ENCODE data around the gene CYP20A1. TPM values are rescaled to one million over a fixed set of nuclear protein-coding genes. Genes with fewer than 3 reads are reported as not detected.
"Not testable (repeated sequence)": the region's sequence is repeated elsewhere in the genome, so short reads cannot be mapped to it uniquely, and the experiment has no call there.

Gene CYP20A1
- total RNA-seq, 2 experiments from 2014 or later = 18.4 to 21.1 TPM

GRCh38 chr2:203237346-203238238 is 1.2 kb upstream of the CYP20A1 start:
- peaks cover 19% of the 10 kb centered on the region for H3K36me3 Mint-ChIP-seq (ENCODE audit: low read depth)
- CTCF ChIA-PET = interaction anchor here (1.0 to 4.6 kb wide), 3 partner anchors 12 to 672 kb away, joined by 3 to 26 read pairs (median 6); no protein-coding TSS in a partner anchor
- H3K4me3 Mint-ChIP-seq = peak overlapping the region; percentile 97
- DNase-seq (no peak), ATAC-seq (no peak)
- no peaks in the 10 kb centered on the region for H3K27me3 Mint-ChIP-seq (ENCODE audit: low read depth)
- H3K4me1 Mint-ChIP-seq (ENCODE audit: low read depth) = peaks cover 26% of the 10 kb centered on the region
- POLR2A ChIA-PET = interaction anchor here (0.7 to 2.4 kb wide), 7 partner anchors 8 to 631 kb away, joined by 4 to 9 read pairs (median 5); partner anchors contain the start of genes CARF, CTLA4 and WDR12
- H3K27ac Mint-ChIP-seq = peak overlapping the region; percentile 98
- H3K9me3 Mint-ChIP-seq (ENCODE audit: insufficient read depth) = no peaks in the 10 kb centered on the region

- H3K9me3 Mint-ChIP-seq (ENCODE audit: insufficient read depth) = no peaks in the 10 kb centered on the region
- ChIA-PET CTCF (interaction anchor here (1.0 to 4.6 kb wide), 6 partner anchors 13 to 672 kb away, joined by 3 to 26 read pairs (median 6); no protein-coding TSS in a partner anchor), POLR2A (interaction anchor here (0.7 to 2.4 kb wide), 9 partner anchors 8 to 971 kb away, joined by 3 to 10 read pairs (median 5); partner anchors contain the start of genes CARF, CTLA4 and WDR12)
- H3K27me3 Mint-ChIP-seq (ENCODE audit: low read depth) = no peaks in the 10 kb centered on the region
- H3K36me3 Mint-ChIP-seq (ENCODE audit: low read depth) = peaks cover 25% of the 10 kb centered on the region
- H3K4me3 Mint-ChIP-seq = peak overlapping the region; percentile 97
- H3K4me1 Mint-ChIP-seq (ENCODE audit: low read depth) = peaks cover 30% of the 10 kb centered on the region
- peak; percentile 1 for ATAC-seq
- peak overlapping the region; percentile 98 for H3K27ac Mint-ChIP-seq
- no peak for DNase-seq
Measured at GRCh38 chr2:203238292-203238703, 520 bp upstream of the CYP20A1 start.

- Mint-ChIP-seq H3K4me3 (peak overlapping the region; percentile 97), H3K36me3 (ENCODE audit: low read depth) (peaks cover 36% of the 10 kb centered on the region), H3K27ac (peak overlapping the region; percentile 98), H3K9me3 (ENCODE audit: insufficient read depth) (no peaks in the 10 kb centered on the region), H3K27me3 (ENCODE audit: low read depth) (no peaks in the 10 kb centered on the region), H3K4me1 (ENCODE audit: low read depth) (peaks cover 30% of the 10 kb centered on the region)
- no peak for ATAC-seq
- CTCF ChIA-PET = interaction anchor here (0.8 to 2.4 kb wide), 4 partner anchors 9 to 669 kb away, joined by 3 to 7 read pairs (median 4); no protein-coding TSS in a partner anchor
- POLR2A ChIA-PET = interaction anchor here (2.4 kb wide), 1 partner anchor 575 kb away, joined by 6 read pairs; no protein-coding TSS in a partner anchor
- DNase-seq = no peak
Measured at GRCh38 chr2:203240491-203240890, 1.7 kb downstream of the CYP20A1 start.

- H3K4me1 Mint-ChIP-seq (ENCODE audit: low read depth) = peaks cover 37% of the 10 kb centered on the region
- peaks cover 45% of the 10 kb centered on the region for H3K36me3 Mint-ChIP-seq (ENCODE audit: low read depth)
- no peak for ATAC-seq
- ChIA-PET POLR2A (no interaction called here), CTCF (no interaction called here)
- no peak overlapping the region for H3K27ac Mint-ChIP-seq
- H3K27me3 Mint-ChIP-seq (ENCODE audit: low read depth) = no peaks in the 10 kb centered on the region
- no peaks in the 10 kb centered on the region for H3K9me3 Mint-ChIP-seq (ENCODE audit: insufficient read depth)
- DNase-seq = no peak
- no peak overlapping the region for H3K4me3 Mint-ChIP-seq
Measured at GRCh38 chr2:203242518-203242917, 3.7 kb downstream of the CYP20A1 start.

GRCh38 chr2:203246646-203247045 is 7.8 kb downstream of the CYP20A1 start:
- ChIA-PET POLR2A (no interaction called here), CTCF (interaction anchor here (1.8 kb wide), 1 partner anchor 21 kb away, joined by 4 read pairs; no protein-coding TSS in a partner anchor)
- Mint-ChIP-seq H3K27ac (no peak overlapping the region), H3K36me3 (ENCODE audit: low read depth) (peaks cover 45% of the 10 kb centered on the region), H3K4me1 (ENCODE audit: low read depth) (peaks cover 14% of the 10 kb centered on the region), H3K9me3 (ENCODE audit: insufficient read depth) (no peaks in the 10 kb centered on the region), H3K4me3 (no peak overlapping the region), H3K27me3 (ENCODE audit: low read depth) (no peaks in the 10 kb centered on the region)
- ATAC-seq = no peak
- DNase-seq = no peak

- POLR2A ChIA-PET = no interaction called here
Measured at GRCh38 chr2:203252818-203253217, 14.0 kb downstream of the CYP20A1 start.

GRCh38 chr2:203253422-203254095 is 14.7 kb downstream of the CYP20A1 start:
- DNase-seq; H3K27me3 Mint-ChIP-seq (ENCODE audit: low read depth); ATAC-seq; CTCF ChIA-PET; H3K9me3 Mint-ChIP-seq (ENCODE audit: insufficient read depth); H3K4me1 Mint-ChIP-seq (ENCODE audit: low read depth); H3K4me3 Mint-ChIP-seq: not testable (repeated sequence)
- peak overlapping the region; percentile 16 for H3K27ac Mint-ChIP-seq
- POLR2A ChIA-PET = interaction anchor here (0.7 kb wide), 1 partner anchor 160 kb away, joined by 3 read pairs; no protein-coding TSS in a partner anchor
- peaks cover 43% of the 10 kb centered on the region for H3K36me3 Mint-ChIP-seq (ENCODE audit: low read depth)

More at GRCh38 chr2:203252818-203253217, 14.0 kb downstream of the CYP20A1 start:
- Mint-ChIP-seq H3K9me3 (ENCODE audit: insufficient read depth) (no peaks in the 10 kb centered on the region), H3K27ac (peak overlapping the region; percentile 34), H3K27me3 (ENCODE audit: low read depth) (no peaks in the 10 kb centered on the region), H3K4me3 (no peak overlapping the region), H3K4me1 (ENCODE audit: low read depth) (peaks cover 3% of the 10 kb centered on the region), H3K36me3 (ENCODE audit: low read depth) (peaks cover 44% of the 10 kb centered on the region)
- CTCF ChIA-PET = no interaction called here
- DNase-seq (no peak), ATAC-seq (no peak)

- Mint-ChIP-seq H3K27me3 (ENCODE audit: low read depth) (no peaks in the 10 kb centered on the region), H3K27ac (no peak overlapping the region), H3K4me3 (no peak overlapping the region), H3K36me3 (ENCODE audit: low read depth) (peaks cover 30% of the 10 kb centered on the region), H3K4me1 (ENCODE audit: low read depth) (no peaks in the 10 kb centered on the region), H3K9me3 (ENCODE audit: insufficient read depth) (no peaks in the 10 kb centered on the region)
- ATAC-seq = no peak
- no peak for DNase-seq
- POLR2A ChIA-PET = interaction anchor here (1.2 kb wide), 1 partner anchor 22 kb away, joined by 3 read pairs; no protein-coding TSS in a partner anchor
- CTCF ChIA-PET = no interaction called here
Measured at GRCh38 chr2:203261326-203262159, 22.7 kb downstream of the CYP20A1 start.

- no peak for DNase-seq
- Mint-ChIP-seq H3K4me1 (ENCODE audit: low read depth) (no peaks in the 10 kb centered on the region), H3K27ac (no peak overlapping the region), H3K27me3 (ENCODE audit: low read depth) (no peaks in the 10 kb centered on the region), H3K36me3 (ENCODE audit: low read depth) (peaks cover 22% of the 10 kb centered on the region), H3K9me3 (ENCODE audit: insufficient read depth) (no peaks in the 10 kb centered on the region), H3K4me3 (no peak overlapping the region)
- CTCF ChIA-PET = no interaction called here
- POLR2A ChIA-PET = no interaction called here
- ATAC-seq = no peak
Measured at GRCh38 chr2:203279288-203279687, 40.5 kb downstream of the CYP20A1 start.

- CTCF ChIA-PET = no interaction called here
- Mint-ChIP-seq H3K4me1 (ENCODE audit: low read depth) (no peaks in the 10 kb centered on the region), H3K27me3 (ENCODE audit: low read depth) (no peaks in the 10 kb centered on the region), H3K9me3 (ENCODE audit: insufficient read depth) (no peaks in the 10 kb centered on the region), H3K27ac (no peak overlapping the region), H3K36me3 (ENCODE audit: low read depth) (peaks cover 26% of the 10 kb centered on the region), H3K4me3 (no peak overlapping the region)
- ATAC-seq (no peak), DNase-seq (no peak)
- POLR2A ChIA-PET = no interaction called here
Measured at GRCh38 chr2:203280428-203281064, 41.7 kb downstream of the CYP20A1 start.

- Mint-ChIP-seq H3K27me3 (ENCODE audit: low read depth) (no peaks in the 10 kb centered on the region), H3K4me1 (ENCODE audit: low read depth) (no peaks in the 10 kb centered on the region), H3K9me3 (ENCODE audit: insufficient read depth) (no peaks in the 10 kb centered on the region), H3K4me3 (no peak overlapping the region), H3K36me3 (ENCODE audit: low read depth) (peaks cover 30% of the 10 kb centered on the region), H3K27ac (no peak overlapping the region)
- ChIA-PET CTCF (no interaction called here), POLR2A (no interaction called here)
- ATAC-seq = no peak
- no peak for DNase-seq
Measured at GRCh38 chr2:203282101-203282500, 43.3 kb downstream of the CYP20A1 start.

All from activated CD8-positive, alpha-beta T cell treated with anti-CD3 and anti-CD28 coated beads, Interleukin-2, amount 10 ng/mL, durations not matched to agents 7 days and 5 days (primary cell).